Measurements from ENCODE around the gene SPOCK3.

DNA sequence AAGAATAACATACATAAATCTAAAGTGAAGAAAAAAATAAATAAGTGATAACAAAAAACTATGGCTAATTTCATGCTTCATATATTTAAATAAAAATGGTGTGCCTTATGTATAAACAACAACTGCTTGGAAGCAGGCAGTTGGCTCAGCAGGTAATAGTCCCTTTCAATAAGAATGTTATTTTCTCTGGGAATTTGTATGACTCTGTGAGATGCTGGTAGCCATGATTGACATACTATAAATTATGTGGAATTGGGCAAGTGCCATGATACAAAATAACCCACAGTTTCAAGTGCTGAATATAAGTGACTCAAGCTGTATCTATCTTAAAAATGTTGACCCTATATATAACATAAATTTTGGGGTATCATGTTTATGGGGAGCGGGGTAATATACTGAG lies 546.5 kb downstream of the SPOCK3 start:
- TF ChIP-seq, protein P1, sequence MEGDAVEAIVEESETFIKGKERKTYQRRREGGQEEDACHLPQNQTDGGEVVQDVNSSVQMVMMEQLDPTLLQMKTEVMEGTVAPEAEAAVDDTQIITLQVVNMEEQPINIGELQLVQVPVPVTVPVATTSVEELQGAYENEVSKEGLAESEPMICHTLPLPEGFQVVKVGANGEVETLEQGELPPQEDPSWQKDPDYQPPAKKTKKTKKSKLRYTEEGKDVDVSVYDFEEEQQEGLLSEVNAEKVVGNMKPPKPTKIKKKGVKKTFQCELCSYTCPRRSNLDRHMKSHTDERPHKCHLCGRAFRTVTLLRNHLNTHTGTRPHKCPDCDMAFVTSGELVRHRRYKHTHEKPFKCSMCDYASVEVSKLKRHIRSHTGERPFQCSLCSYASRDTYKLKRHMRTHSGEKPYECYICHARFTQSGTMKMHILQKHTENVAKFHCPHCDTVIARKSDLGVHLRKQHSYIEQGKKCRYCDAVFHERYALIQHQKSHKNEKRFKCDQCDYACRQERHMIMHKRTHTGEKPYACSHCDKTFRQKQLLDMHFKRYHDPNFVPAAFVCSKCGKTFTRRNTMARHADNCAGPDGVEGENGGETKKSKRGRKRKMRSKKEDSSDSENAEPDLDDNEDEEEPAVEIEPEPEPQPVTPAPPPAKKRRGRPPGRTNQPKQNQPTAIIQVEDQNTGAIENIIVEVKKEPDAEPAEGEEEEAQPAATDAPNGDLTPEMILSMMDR (IDR thresholded peaks at IDR 0.05): no peak
- TF ChIP-seq POLR2A (IDR thresholded peaks at IDR 0.05): no peak
